Fibroblast of villous mesenchyme (primary cell): ENCODE results near the gene DLX2. TPM values are rescaled to one million over a fixed set of nuclear protein-coding genes. Genes with fewer than 3 reads are reported as not detected.
"Not testable (repeated sequence)": the region's sequence is repeated elsewhere in the genome, so short reads cannot be mapped to it uniquely, and the experiment has no call there.

Experiments used
- DNase-seq: peaks from one replicate; pipeline ENCODE4 v3.0.0-alpha.2; 2010; ENCODE audit warnings: low read depth
- H3K4me3 ChIP-seq: 2 replicates; pipeline ENCODE4 v1.5.1; 2011; ENCODE audit warnings: low read depth, mild to moderate bottlenecking, low read length
- CTCF ChIP-seq: IDR thresholded peaks from 2 replicates; pipeline ENCODE4 v1.5.1; 2012; ENCODE audit warnings: low read depth, mild to moderate bottlenecking, low read length; ENCODE audit not compliant: insufficient read depth
- total RNA-seq: library from RNA; depleted of rRNA; stranded (reverse); fragments of >200 nt; gene quantifications from 2 replicates; pipeline ENCODE4 v1.2.3, GENCODE V29; 2012

The DLX2 gene
- total RNA-seq, 1 donor: under 0.01 TPM

GRCh38 chr2:172066394-172066886, 36.3 kb downstream of the DLX2 start:
- no peak for TF ChIP-seq CTCF
- no peak for DNase-seq
- no peak overlapping the region for H3K4me3 ChIP-seq

- DNase-seq: no peak
- no peak for TF ChIP-seq CTCF
- no peak overlapping the region for H3K4me3 ChIP-seq
These were observed 37.6 kb downstream of the DLX2 start for GRCh38 chr2:172065111-172065510.

GRCh38 chr2:172063446-172063845, 39.3 kb downstream of the DLX2 start:
- no peak for DNase-seq
- no peak overlapping the region for H3K4me3 ChIP-seq
- no peak for TF ChIP-seq CTCF

- no peak for TF ChIP-seq CTCF
- no peak overlapping the region for H3K4me3 ChIP-seq
- no peak for DNase-seq
These were observed 40.2 kb downstream of the DLX2 start for GRCh38 chr2:172062402-172063004.

- not testable (repeated sequence) for DNase-seq, H3K4me3 ChIP-seq
These were observed 42.6 kb downstream of the DLX2 start for GRCh38 chr2:172060118-172060517.

- no peak for DNase-seq
- no peak for TF ChIP-seq CTCF
- H3K4me3 ChIP-seq: no peak overlapping the region
These were observed 44.0 kb downstream of the DLX2 start for GRCh38 chr2:172058660-172059059.

- no peak for DNase-seq
- no peak for TF ChIP-seq CTCF
- H3K4me3 ChIP-seq: no peak overlapping the region
These were observed 46.4 kb downstream of the DLX2 start for GRCh38 chr2:172056293-172056692.
